Astrocyte of the cerebellum (primary cell): ENCODE data around the gene PPP1R15A.
"Not testable (repeated sequence)": the region's sequence is repeated elsewhere in the genome, so short reads cannot be mapped to it uniquely, and the experiment has no call there.

Experiments
- DNase-seq: peaks from one replicate; pipeline ENCODE4 v3.0.0-alpha.2; 2011; ENCODE audit warnings: low read depth
- H3K4me3 ChIP-seq: 2 replicates; pipeline ENCODE4 v1.5.1; 2011; ENCODE audit warnings: mild to moderate bottlenecking, low read depth, low read length, moderate library complexity
- in situ Hi-C: cut with HindIII; loops from 2 replicates; pipeline ENCODE4 v1.10.0; 2017; ENCODE audit warnings: low sequenced_read_pairs
- TF ChIP-seq, protein P1 (sequence below): IDR thresholded peaks from 2 replicates; pipeline ENCODE4 v1.5.1; 2012; ENCODE audit warnings: low read length, low read depth, moderate library complexity, mild to moderate bottlenecking; ENCODE audit errors: missing control alignments

PPP1R15A gene

DNA sequence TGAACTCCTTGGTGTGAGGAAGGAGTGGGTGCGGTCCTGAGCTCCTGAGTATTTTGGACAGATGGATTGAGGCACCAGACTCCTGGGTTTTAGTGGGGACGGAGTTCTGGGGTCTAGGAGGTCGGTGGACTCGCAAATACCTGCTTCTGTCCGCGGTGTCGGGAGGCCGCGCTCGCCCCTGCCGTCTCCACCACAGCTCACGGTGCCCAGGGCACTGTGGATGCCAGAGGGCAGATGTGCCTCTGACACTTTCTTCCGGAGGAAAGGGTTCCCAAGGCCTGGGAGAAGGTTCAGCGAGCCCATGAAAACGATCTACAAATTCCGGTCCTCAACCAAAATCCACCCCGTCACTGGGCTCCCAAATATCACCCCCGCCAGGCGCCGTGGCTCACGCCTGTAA, 23.0 kb downstream of the PPP1R15A start:
- TF ChIP-seq, protein P1, sequence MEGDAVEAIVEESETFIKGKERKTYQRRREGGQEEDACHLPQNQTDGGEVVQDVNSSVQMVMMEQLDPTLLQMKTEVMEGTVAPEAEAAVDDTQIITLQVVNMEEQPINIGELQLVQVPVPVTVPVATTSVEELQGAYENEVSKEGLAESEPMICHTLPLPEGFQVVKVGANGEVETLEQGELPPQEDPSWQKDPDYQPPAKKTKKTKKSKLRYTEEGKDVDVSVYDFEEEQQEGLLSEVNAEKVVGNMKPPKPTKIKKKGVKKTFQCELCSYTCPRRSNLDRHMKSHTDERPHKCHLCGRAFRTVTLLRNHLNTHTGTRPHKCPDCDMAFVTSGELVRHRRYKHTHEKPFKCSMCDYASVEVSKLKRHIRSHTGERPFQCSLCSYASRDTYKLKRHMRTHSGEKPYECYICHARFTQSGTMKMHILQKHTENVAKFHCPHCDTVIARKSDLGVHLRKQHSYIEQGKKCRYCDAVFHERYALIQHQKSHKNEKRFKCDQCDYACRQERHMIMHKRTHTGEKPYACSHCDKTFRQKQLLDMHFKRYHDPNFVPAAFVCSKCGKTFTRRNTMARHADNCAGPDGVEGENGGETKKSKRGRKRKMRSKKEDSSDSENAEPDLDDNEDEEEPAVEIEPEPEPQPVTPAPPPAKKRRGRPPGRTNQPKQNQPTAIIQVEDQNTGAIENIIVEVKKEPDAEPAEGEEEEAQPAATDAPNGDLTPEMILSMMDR: no peak
- in situ Hi-C loops: no loop called here
- DNase-seq: no peak
- no peak overlapping the region for H3K4me3 ChIP-seq

DNA sequence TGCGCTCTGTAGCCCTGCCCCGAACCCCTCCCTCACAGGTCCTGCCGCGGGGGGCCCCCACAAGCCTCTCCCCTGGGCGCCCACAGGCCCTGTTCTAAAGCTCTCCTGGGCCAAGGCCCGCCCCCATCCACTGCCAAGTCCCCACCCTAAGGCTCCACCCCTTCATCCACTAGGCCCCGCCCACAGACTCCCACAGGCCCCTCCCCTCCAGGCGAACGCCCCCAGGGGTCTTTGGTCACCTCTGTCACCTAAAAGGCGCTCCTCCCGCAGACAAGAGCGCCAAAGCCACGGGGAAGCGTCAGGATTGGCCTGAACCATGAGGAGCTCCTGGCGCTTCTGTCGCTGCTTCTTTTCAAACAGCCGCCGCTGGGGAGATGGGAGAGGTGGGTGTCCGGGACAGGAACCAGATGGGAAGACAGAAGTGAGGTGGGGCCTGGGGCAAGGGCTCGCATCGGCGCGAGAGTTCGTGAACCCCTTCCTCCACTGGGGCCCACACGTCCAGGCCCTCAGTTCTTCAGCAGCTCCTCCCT, 24.0 kb downstream of the PPP1R15A start:
- TF ChIP-seq, protein P1: no peak
- peak overlapping the region; percentile 30 for H3K4me3 ChIP-seq
- DNase-seq: no peak
- in situ Hi-C loops: no loop called here

DNA sequence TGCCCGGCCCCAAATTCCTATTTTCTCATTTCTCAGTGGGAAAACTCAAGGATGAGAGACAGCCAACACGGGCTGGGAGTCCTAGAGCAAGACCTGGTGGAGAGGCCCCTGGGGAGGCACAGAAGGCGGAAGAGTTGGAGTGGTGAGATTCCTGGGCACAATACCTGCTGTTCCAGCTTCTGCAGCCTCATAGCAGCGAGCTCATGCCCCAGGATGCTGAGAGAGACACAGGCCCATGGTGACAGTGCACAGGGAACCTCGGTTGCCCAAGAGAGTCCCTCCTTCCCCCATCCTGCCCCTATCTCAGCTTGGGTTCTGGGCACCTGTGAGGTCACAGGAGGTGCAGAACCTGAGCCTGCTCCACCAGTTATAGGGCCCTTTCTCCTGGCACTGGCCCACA, 25.0 kb downstream of the PPP1R15A start:
- no peak for DNase-seq
- TF ChIP-seq, protein P1: no peak
- no peak overlapping the region for H3K4me3 ChIP-seq
- in situ Hi-C loops: no loop called here

DNA sequence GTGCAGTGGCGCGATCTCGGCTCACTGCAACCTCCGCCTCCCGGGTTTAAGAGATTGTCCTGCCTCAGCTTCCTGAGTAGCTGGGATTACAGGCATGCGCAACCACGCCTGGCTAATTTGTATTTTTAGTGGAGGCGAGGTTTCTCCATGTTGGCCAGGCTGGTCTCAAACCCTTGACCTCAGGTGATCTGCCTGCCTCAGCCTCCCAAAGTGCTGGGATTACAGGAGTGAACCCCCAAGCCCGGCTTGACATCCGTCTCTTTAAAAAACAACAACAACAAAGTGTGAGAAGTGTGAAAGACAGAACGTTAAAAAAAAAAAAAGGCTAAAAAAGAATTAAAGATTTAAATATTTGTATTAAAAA, 27.1 kb downstream of the PPP1R15A start:
- DNase-seq, in situ Hi-C loops: not testable (repeated sequence)
- peak overlapping the region; percentile 86 for H3K4me3 ChIP-seq

DNA sequence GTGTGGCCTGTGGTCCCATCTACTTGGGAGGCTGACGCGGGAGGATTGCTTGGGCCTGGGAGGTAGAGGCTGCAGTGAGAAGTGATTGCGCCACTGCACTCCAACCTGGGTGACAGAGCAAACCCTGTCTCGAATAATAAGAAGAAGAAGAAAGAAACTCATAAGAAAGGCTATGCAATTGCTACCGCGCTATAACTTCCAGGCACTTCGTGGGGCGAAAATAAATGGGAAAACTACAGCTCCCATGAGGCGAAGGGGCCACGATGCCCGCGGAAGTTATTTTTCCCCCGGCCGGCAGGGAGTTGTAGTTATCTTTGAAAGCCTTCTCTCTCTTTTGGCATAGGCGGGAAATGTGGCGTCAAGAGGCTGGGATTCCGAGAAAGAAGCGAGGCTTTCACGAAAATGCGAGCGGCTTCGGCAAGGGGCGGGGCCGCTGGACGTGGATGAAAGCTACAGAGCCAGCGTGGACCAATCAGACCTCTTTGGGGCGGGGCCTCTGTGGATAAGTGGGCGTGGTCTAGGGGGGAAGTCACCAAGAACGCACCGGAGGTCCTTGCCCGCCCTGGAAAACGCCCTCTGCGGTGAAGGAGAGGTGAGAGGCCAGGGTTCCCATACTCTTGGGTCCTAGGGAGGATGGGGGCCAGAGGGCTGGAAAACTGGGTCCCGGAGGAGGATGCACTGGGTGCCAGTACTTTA, 27.7 kb downstream of the PPP1R15A start, which contains the start of gene NUCB1:
NUCB1 (plus strand) TSS at position 532 of the 696 bp plus-strand sequence. CDS start 485 bp downstream, outside the sequence.
- peak within 1 kb of the TSS; percentile 86 for H3K4me3 ChIP-seq
- TF ChIP-seq, protein P1: peak; percentile 42

DNA sequence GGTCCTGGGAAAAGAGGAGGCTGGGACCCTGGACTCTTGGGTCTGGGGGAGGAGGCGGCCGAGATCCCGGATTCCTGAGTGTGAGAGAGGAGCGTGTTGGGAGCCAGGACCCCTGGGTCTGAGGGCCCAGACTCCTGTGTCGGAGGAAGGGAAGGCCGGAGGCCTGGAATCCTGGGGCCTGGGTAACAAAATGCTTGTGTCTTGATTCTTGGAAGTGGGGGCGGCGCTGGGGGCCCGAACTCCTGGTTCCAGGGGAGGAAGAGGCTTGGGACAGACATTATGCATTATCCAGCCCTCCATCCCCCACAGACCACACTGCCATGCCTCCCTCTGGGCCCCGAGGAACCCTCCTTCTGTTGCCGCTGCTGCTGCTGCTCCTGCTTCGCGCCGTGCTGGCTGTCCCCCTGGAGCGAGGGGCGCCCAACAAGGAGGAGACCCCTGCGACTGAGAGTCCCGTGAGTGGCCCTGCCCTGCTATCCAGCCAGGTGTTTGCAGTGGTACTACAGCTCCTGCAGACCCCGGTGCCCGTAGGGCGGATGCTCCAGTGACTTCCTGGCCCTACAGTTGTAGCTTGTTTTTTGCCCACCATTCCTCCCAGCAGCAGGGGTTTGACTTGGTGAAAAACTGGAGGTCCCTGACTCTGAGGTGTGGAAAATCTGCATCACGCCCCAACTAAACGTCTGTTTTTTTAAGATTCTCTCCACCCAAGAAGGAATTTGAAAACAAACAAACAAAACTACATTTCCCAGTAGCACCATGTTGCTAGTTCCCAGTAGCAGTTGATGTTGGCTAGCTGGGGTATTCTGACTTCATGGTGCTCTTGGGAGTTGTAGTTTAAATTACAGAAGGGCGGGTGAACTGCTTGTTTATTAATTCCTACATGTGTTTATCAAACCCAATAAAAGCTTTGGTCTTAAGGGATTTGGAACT, 28.5 kb downstream of the PPP1R15A start:
- peak overlapping the region; percentile 86 for H3K4me3 ChIP-seq
- TF ChIP-seq, protein P1: no peak
- in situ Hi-C loops: no loop called here
- DNase-seq: no peak

More for the DNA sequence above, 27.7 kb downstream of the PPP1R15A start, which contains the start of gene NUCB1:
- in situ Hi-C loops: no loop called here
- DNase-seq: peak; percentile 98

DNA sequence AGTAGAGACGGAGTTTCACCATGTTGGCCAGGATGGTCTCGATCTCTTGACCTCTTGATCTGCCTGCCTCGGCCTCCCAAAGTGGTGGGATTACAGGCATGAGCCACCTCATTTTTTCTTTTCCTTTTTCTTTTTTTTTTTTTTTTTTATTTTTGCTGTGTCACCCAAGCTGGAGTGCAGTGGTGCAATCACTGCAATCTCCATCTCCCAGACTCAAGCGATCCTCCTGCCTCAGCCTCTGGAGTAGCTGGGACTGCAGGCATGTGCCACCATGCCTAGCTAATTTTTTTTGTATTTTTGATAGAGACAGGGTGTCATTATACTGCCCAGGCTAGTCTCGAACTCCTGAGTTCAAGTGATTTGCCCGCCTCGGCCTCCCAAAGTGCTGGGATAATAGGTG, 30.1 kb downstream of the PPP1R15A start:
- in situ Hi-C loops, DNase-seq, H3K4me3 ChIP-seq: not testable (repeated sequence)

DNA sequence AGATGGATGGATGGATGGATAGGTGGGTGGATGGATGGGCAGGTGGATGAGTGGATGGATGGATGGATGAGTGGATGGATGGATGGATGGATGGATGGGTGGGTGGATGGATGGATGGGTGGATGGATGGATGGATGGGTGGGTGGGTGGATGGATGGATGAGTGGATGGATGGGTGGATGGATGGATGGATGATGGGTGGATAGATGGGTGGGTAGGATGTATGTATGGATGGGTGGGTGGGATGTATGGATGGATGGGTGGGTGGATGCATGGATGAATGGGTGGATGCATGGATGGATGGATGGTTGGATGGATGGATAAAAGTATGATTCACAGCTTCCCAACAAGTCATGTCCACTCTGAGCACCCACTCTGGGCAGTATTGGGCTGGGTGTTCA, 31.6 kb downstream of the PPP1R15A start:
- in situ Hi-C loops, H3K4me3 ChIP-seq, DNase-seq: not testable (repeated sequence)
